GM12892 (cell line): ENCODE measurements around the gene WDR45B.

Experiments
- POLR2A ChIP-seq: IDR thresholded peaks from 2 replicates; pipeline ENCODE4 v1.6.1; 2011; ENCODE audit warnings: low read depth, low read length, control low read depth
- POLR2AphosphoS5 ChIP-seq: IDR thresholded peaks from 2 replicates; pipeline ENCODE4 v1.6.1; 2011; ENCODE audit warnings: low read depth, low read length, control low read depth
- TAF1 ChIP-seq: IDR thresholded peaks from 2 replicates; pipeline ENCODE4 v1.6.1; 2011; ENCODE audit warnings: low read depth, mild to moderate bottlenecking, control low read depth, low read length, borderline replicate concordance

DNA sequence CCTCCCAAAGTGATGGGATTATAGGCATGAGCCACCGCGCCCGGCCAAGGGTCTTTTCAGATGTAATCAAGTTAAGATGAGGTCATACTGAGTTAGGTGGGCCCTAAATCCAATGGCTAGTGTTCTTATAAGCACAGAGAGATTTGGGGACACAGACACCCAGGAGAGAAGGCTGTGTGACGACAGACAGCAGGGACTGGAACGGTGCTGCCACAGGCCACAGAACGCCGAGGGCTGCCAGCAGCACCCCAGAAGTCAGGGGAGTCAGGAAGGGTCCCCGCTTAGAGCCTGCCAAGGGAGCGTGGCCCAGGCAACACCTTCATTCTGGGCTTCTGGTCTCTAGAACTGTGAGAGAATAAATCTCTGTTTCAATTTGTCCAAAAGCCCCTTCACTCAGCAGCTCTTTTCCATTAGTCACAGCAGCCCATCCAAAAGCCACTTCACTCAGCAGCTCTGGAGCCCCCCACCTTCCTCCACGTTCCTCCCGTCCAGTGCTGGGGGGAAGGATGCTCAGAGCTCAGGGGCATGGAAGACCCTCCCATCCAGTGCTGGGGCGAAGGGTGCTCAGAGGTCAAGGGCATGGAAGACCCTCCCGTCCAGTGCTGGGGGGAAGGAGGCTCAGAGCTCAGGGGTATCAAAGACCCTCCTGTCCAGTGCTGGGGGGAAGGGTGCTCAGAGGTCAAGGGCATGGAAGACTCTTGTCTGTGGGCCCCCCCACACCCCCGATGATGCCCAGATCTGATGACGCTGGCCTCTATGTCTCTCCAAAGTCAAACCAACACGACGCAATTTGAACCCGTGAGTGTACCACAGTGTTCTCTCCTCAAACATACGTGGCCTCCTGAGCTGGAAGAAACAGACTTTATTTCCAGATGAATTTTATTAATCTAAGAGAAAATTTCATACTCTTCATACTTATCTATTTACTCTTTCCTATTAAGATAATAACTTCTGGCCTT, 38.4 kb upstream of the WDR45B start:
- TF ChIP-seq POLR2A, result no peak
- TF ChIP-seq POLR2AphosphoS5, result no peak
- TF ChIP-seq TAF1, result no peak
